Measurements from ENCODE around the gene JMJD1C. TPM values are rescaled to one million over a fixed set of nuclear protein-coding genes. Genes with fewer than 3 reads are reported as not detected.

Gene JMJD1C
- total RNA-seq, 2 donors from 2014 or later: 91.8 to 103 TPM

- WGBS, 2 donors: 73 to 81% methylated on average over 4 of the region's 4 CpGs
- H3K27ac ChIP-seq: no peak overlapping the region
- no peak for TF ChIP-seq POLR2A (IDR thresholded peaks at IDR 0.05)
- no peak for TF ChIP-seq CTCF (IDR thresholded peaks at IDR 0.05)
- no peak overlapping the region for H3K4me3 ChIP-seq
- intact Hi-C loops (cut with DNase I): no loop called here
- H3K27me3 ChIP-seq: no peaks in the 10 kb centered on the region
- ATAC-seq (no peak), DNase-seq (no peak)
- H3K9me3 ChIP-seq: no peaks in the 10 kb centered on the region
- peaks cover 19% of the 10 kb centered on the region for H3K4me1 ChIP-seq
- H3K36me3 ChIP-seq (replicated peaks in 1 of 2; ENCODE audit: insufficient read depth in 1 of 2, low read depth in 2 of 2): no peaks in the 10 kb centered on the region
Measured at GRCh38 chr10:63229161-63229560, 236.6 kb downstream of the JMJD1C start.

GRCh38 chr10:63228237-63228636, 237.5 kb downstream of the JMJD1C start:
- Histone ChIP-seq H3K27ac (no peak overlapping the region), H3K27me3 (no peaks in the 10 kb centered on the region), H3K9me3 (no peaks in the 10 kb centered on the region), H3K36me3 (replicated peaks in 1 of 2; ENCODE audit: insufficient read depth in 1 of 2, low read depth in 2 of 2) (no peaks in the 10 kb centered on the region), H3K4me3 (no peak overlapping the region), H3K4me1 (peaks cover 16% of the 10 kb centered on the region)
- no peak for ATAC-seq
- no peak for DNase-seq
- TF ChIP-seq CTCF (IDR thresholded peaks at IDR 0.05) (no peak), POLR2A (IDR thresholded peaks at IDR 0.05) (no peak)
- intact Hi-C loops (cut with DNase I): no loop called here

- no peak overlapping the region for H3K4me3 ChIP-seq
Measured at GRCh38 chr10:63227207-63227895, 238.4 kb downstream of the JMJD1C start.

GRCh38 chr10:63224241-63224640, 241.5 kb downstream of the JMJD1C start:
- H3K9me3 ChIP-seq: no peaks in the 10 kb centered on the region
- H3K4me1 ChIP-seq: peaks cover 3% of the 10 kb centered on the region
- DNase-seq (no peak), ATAC-seq (no peak)
- TF ChIP-seq CTCF (IDR thresholded peaks at IDR 0.05): no peak
- TF ChIP-seq POLR2A (IDR thresholded peaks at IDR 0.05): no peak
- no peak overlapping the region for H3K27ac ChIP-seq
- no peaks in the 10 kb centered on the region for H3K36me3 ChIP-seq (replicated peaks in 1 of 2; ENCODE audit: insufficient read depth in 1 of 2, low read depth in 2 of 2)
- WGBS, 2 donors: 67 to 81% methylated on average over 1 of the region's 1 CpG
- no peaks in the 10 kb centered on the region for H3K27me3 ChIP-seq
- intact Hi-C loops (cut with DNase I): no loop called here
- H3K4me3 ChIP-seq: no peak overlapping the region

More at GRCh38 chr10:63227207-63227895, 238.4 kb downstream of the JMJD1C start:
- DNase-seq (no peak), ATAC-seq (no peak)
- 53 to 59% methylated on average over 3 of the region's 3 CpGs for WGBS, 2 donors
- no peak overlapping the region for H3K27ac ChIP-seq
- H3K9me3 ChIP-seq: no peaks in the 10 kb centered on the region
- intact Hi-C loops (cut with DNase I): no loop called here
- no peaks in the 10 kb centered on the region for H3K36me3 ChIP-seq (replicated peaks in 1 of 2; ENCODE audit: insufficient read depth in 1 of 2, low read depth in 2 of 2)
- no peaks in the 10 kb centered on the region for H3K27me3 ChIP-seq
- TF ChIP-seq CTCF (IDR thresholded peaks at IDR 0.05) (no peak), POLR2A (IDR thresholded peaks at IDR 0.05) (no peak)
- peaks cover 7% of the 10 kb centered on the region for H3K4me1 ChIP-seq

GRCh38 chr10:63221950-63222349, 243.8 kb downstream of the JMJD1C start:
- Histone ChIP-seq H3K4me1 (peaks cover 10% of the 10 kb centered on the region), H3K9me3 (no peaks in the 10 kb centered on the region), H3K27me3 (no peaks in the 10 kb centered on the region), H3K36me3 (replicated peaks in 1 of 2; ENCODE audit: insufficient read depth in 1 of 2, low read depth in 2 of 2) (no peaks in the 10 kb centered on the region), H3K4me3 (no peak overlapping the region), H3K27ac (no peak overlapping the region)
- TF ChIP-seq POLR2A (IDR thresholded peaks at IDR 0.05): no peak
- 81% methylated on average over 4 of the region's 4 CpGs for WGBS, 2 donors
- ATAC-seq (no peak), DNase-seq (no peak)
- intact Hi-C loops (cut with DNase I): no loop called here
